Liver (tissue), 9 donors: ENCODE data around the gene SIGLEC6. TPM values are rescaled to one million over a fixed set of nuclear protein-coding genes. Genes with fewer than 3 reads are reported as not detected.
A peak's percentile ranks its signal among the peaks of the same experiment; 100 is the strongest.

Experiments used
- DNase-seq: peaks from one replicate; pipeline ENCODE4 v3.0.0-alpha.2; 2017; ENCODE audit warnings: low spot score
- H3K27ac ChIP-seq, 2 donors: one replicate each; pipeline ENCODE4 v1.7.0; 2013; ENCODE audit warnings: inconsistent platforms in 2 of 2, low read length in 2 of 2, control low read depth in 1 of 2, low read depth in 1 of 2, mild to moderate bottlenecking in 1 of 2
- H3K27me3 ChIP-seq, 4 donors: one replicate each; pipeline versions ENCODE4 v1.6.1 to v1.7.0; 2013; ENCODE audit warnings: low read length in 3 of 4, inconsistent platforms in 1 of 4, mild to moderate bottlenecking in 1 of 4, moderate library complexity in 1 of 4; ENCODE audit not compliant: control insufficient read depth in 4 of 4, insufficient read depth in 4 of 4
- H3K36me3 ChIP-seq, 4 donors: one replicate each; pipeline versions ENCODE4 v1.6.1 to v1.7.0; 2013; ENCODE audit warnings: low read length in 3 of 4, mild to moderate bottlenecking in 3 of 4, low read depth in 1 of 4, moderate library complexity in 1 of 4; ENCODE audit not compliant: control insufficient read depth in 4 of 4, insufficient read depth in 3 of 4
- H3K4me1 ChIP-seq, 4 donors: one replicate each; pipeline versions ENCODE4 v1.6.1 to v1.7.0; 2013; ENCODE audit warnings: low read length in 3 of 4, mild to moderate bottlenecking in 3 of 4, moderate library complexity in 1 of 4; ENCODE audit not compliant: control insufficient read depth in 4 of 4, insufficient read depth in 4 of 4
- H3K4me3 ChIP-seq, 3 donors: one replicate each; pipeline versions ENCODE4 v1.6.1 to v1.7.0; 2013; ENCODE audit warnings: low read length in 3 of 3, control low read depth in 1 of 3, low read depth in 1 of 3, mild to moderate bottlenecking in 1 of 3
- H3K9ac ChIP-seq, 2 donors: one replicate each; pipeline ENCODE4 v1.7.0; 2013; ENCODE audit warnings: low read length in 2 of 2, mild to moderate bottlenecking in 2 of 2, moderate library complexity in 2 of 2, control low read depth in 1 of 2, low read depth in 1 of 2
- H3K9me3 ChIP-seq, 4 donors: one replicate each; pipeline versions ENCODE4 v1.6.1 to v1.7.0; 2013; ENCODE audit warnings: low read length in 3 of 4; ENCODE audit not compliant: control insufficient read depth in 4 of 4
- ATF3 ChIP-seq: IDR thresholded peaks from 2 replicates; pipeline ENCODE4 v1.6.1; 2016; ENCODE audit warnings: antibody characterized with exemption
- CTCF ChIP-seq: fragments of 150-350 bp; IDR thresholded peaks from 2 replicates; pipeline ENCODE4 v1.5.1; 2017; ENCODE audit warnings: improper control_type of control experiment, low read depth, low read length; ENCODE audit not compliant: missing input control
- EGR1 ChIP-seq, 2 donors: IDR thresholded peaks; 2 replicates each; pipeline ENCODE4 v1.6.1; 2016 to 2018; ENCODE audit warnings: antibody characterized with exemption in 2 of 2, low read depth in 2 of 2
- FOXA1 ChIP-seq: IDR thresholded peaks from 2 replicates; pipeline ENCODE4 v1.6.1; 2016; ENCODE audit warnings: antibody characterized with exemption
- FOXA2 ChIP-seq: IDR thresholded peaks from 2 replicates; pipeline ENCODE4 v1.6.1; 2016; ENCODE audit warnings: antibody characterized with exemption
- GABPA ChIP-seq, 2 donors: IDR thresholded peaks in 1 of 2; conservative IDR thresholded peaks in 1 of 2; 2 replicates each; pipeline ENCODE4 v1.6.1; 2016; ENCODE audit warnings: antibody characterized with exemption in 2 of 2, mild to moderate bottlenecking in 1 of 2, moderate library complexity in 1 of 2
- HNF4A ChIP-seq, 2 donors: conservative IDR thresholded peaks; 2 replicates each; pipeline ENCODE4 v1.6.1; 2016; ENCODE audit warnings: antibody characterized with exemption in 2 of 2, mild to moderate bottlenecking in 2 of 2
- HNF4G ChIP-seq: IDR thresholded peaks from 2 replicates; pipeline ENCODE4 v1.6.1; 2016; ENCODE audit warnings: antibody characterized with exemption
- JUND ChIP-seq, 2 donors: IDR thresholded peaks; 2 replicates each; pipeline ENCODE4 v1.6.1; 2016; ENCODE audit warnings: antibody characterized with exemption in 2 of 2
- MAX ChIP-seq: IDR thresholded peaks from 2 replicates; pipeline ENCODE4 v1.6.1; 2016; ENCODE audit warnings: antibody characterized with exemption
- NR2F2 ChIP-seq: IDR thresholded peaks from 2 replicates; pipeline ENCODE4 v1.6.1; 2016; ENCODE audit warnings: antibody characterized with exemption
- RAD21 ChIP-seq, 2 donors: IDR thresholded peaks; 2 replicates each; pipeline ENCODE4 v1.6.1; 2016; ENCODE audit warnings: antibody characterized with exemption in 2 of 2, mild to moderate bottlenecking in 2 of 2
- RXRA ChIP-seq, 2 donors: IDR thresholded peaks; 2 replicates each; pipeline ENCODE4 v1.6.1; 2017 to 2018; ENCODE audit warnings: antibody characterized with exemption in 2 of 2, mild to moderate bottlenecking in 1 of 2
- SP1 ChIP-seq: IDR thresholded peaks from 2 replicates; pipeline ENCODE4 v1.6.1; 2018; ENCODE audit warnings: antibody characterized with exemption, mild to moderate bottlenecking
- TAF1 ChIP-seq: conservative IDR thresholded peaks from 2 replicates; pipeline ENCODE4 v1.6.1; 2016; ENCODE audit warnings: antibody characterized with exemption, mild to moderate bottlenecking
- YY1 ChIP-seq: IDR thresholded peaks from 2 replicates; pipeline ENCODE4 v1.6.1; 2016; ENCODE audit warnings: antibody characterized with exemption, mild to moderate bottlenecking
- ZBTB33 ChIP-seq: IDR thresholded peaks from 2 replicates; pipeline ENCODE4 v1.6.1; 2016; ENCODE audit warnings: antibody characterized with exemption
- WGBS: extraction: QIAGEN DNeasy Blood & Tissue Kit; methylation state at CpG from one replicate; pipeline ENCODE4 v1.1.7; 2013; 5-methylcytosine and 5-hydroxymethylcytosine counted together
- polyA plus RNA-seq, 2 donors: library from polyadenylated mRNA; stranded (reverse) in 1 of 2; unstranded in 1 of 2; fragments of 200-250 nt in 1 of 2; fragments of >200 nt in 1 of 2; fragmentation: Nextera tagmentation in 1 of 2; extraction: Ambion mirVana in 1 of 2; gene quantifications; one replicate each; pipeline versions ENCODE4 v1.2.1 to v1.2.3, GENCODE V29; 2013 to 2015
- total RNA-seq, 2 donors: library from RNA; depleted of rRNA; stranded (reverse); fragments of >200 nt; gene quantifications; one replicate each; pipeline ENCODE4 v1.2.3, GENCODE V29; 2014
- TF ChIP-seq, protein P1 (sequence below): IDR thresholded peaks from 2 replicates; pipeline ENCODE4 v1.6.1; 2016; ENCODE audit warnings: antibody characterized with exemption, mild to moderate bottlenecking
- donor health status: healthy.
- donor health status: healthy.
- donor health status: healthy.
- donor health status: healthy.
- donor health status: healthy.

Gene SIGLEC6
- total and polyA plus RNA-seq, 4 donors = 0.08 to 0.47 (median 0.08) TPM; not detected in 1

- DNase-seq = no peak
- H3K4me1 ChIP-seq = no peaks in the 10 kb centered on the region
- 16% methylated on average over 3 of the region's 3 CpGs for WGBS
Observed at GRCh38 chr19:51514866-51515481, 16.5 kb downstream of the SIGLEC6 start.

More at GRCh38 chr19:51514866-51515481, 16.5 kb downstream of the SIGLEC6 start:
- Histone ChIP-seq H3K27ac (no peak overlapping the region), H3K36me3 (no peaks in the 10 kb centered on the region), H3K4me3 (no peak overlapping the region), H3K9me3 (peaks cover 0 to 5% (median under 1%) of the 10 kb centered on the region in 4 donors), H3K9ac (no peak overlapping the region), H3K27me3 (peaks cover 0 to 3% (median 0%) of the 10 kb centered on the region in 4 donors)
- TF ChIP-seq NR2F2 (no peak), RAD21 (IDR thresholded peaks at IDR 0.05) (peak; percentile 69 to 81), GABPA (IDR thresholded peaks at IDR 0.05 in 1 of 2, conservative IDR thresholded peaks at IDR 0.05 in 1 of 2) (no peak), HNF4G (no peak), CTCF (peak; percentile 63), FOXA2 (no peak), TAF1 (no peak), EGR1 (IDR thresholded peaks at IDR 0.05; ENCODE audit: low read depth in 2 of 2) (no peak), SP1 (no peak), MAX (no peak), ZBTB33 (no peak), FOXA1 (no peak), JUND (IDR thresholded peaks at IDR 0.05) (no peak), YY1 (no peak), RXRA (IDR thresholded peaks at IDR 0.05) (peak in 1 of 2 donors; percentile 5), HNF4A (conservative IDR thresholded peaks at IDR 0.05) (peak; percentile 20 to 42), ATF3 (no peak)
- TF ChIP-seq, protein P1, sequence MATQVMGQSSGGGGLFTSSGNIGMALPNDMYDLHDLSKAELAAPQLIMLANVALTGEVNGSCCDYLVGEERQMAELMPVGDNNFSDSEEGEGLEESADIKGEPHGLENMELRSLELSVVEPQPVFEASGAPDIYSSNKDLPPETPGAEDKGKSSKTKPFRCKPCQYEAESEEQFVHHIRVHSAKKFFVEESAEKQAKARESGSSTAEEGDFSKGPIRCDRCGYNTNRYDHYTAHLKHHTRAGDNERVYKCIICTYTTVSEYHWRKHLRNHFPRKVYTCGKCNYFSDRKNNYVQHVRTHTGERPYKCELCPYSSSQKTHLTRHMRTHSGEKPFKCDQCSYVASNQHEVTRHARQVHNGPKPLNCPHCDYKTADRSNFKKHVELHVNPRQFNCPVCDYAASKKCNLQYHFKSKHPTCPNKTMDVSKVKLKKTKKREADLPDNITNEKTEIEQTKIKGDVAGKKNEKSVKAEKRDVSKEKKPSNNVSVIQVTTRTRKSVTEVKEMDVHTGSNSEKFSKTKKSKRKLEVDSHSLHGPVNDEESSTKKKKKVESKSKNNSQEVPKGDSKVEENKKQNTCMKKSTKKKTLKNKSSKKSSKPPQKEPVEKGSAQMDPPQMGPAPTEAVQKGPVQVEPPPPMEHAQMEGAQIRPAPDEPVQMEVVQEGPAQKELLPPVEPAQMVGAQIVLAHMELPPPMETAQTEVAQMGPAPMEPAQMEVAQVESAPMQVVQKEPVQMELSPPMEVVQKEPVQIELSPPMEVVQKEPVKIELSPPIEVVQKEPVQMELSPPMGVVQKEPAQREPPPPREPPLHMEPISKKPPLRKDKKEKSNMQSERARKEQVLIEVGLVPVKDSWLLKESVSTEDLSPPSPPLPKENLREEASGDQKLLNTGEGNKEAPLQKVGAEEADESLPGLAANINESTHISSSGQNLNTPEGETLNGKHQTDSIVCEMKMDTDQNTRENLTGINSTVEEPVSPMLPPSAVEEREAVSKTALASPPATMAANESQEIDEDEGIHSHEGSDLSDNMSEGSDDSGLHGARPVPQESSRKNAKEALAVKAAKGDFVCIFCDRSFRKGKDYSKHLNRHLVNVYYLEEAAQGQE = peak; percentile 73
